GM18951 (cell line): ENCODE data around the gene CYP2J2.

Experiments
- POLR2A ChIP-seq: IDR thresholded peaks from 4 replicates; pipeline ENCODE4 v1.6.1; 2011; ENCODE audit warnings: mild to moderate bottlenecking; ENCODE audit not compliant: insufficient read length, insufficient read depth; ENCODE audit errors: extremely low read depth
- in situ Hi-C: fragments of 300-500 bp; cut with MboI; formaldehyde crosslinking; loops from one replicate; pipeline ENCODE4 v1.12.0; 2022; ENCODE audit warnings: low sequenced_read_pairs, mixed read lengths, inconsistent platforms; ENCODE audit not compliant: unreplicated experiment

Gene CYP2J2

GRCh38 chr1:59908084-59908483, 18.5 kb downstream of the CYP2J2 start:
- in situ Hi-C loops, result no loop called here
- TF ChIP-seq POLR2A, result no peak

- TF ChIP-seq POLR2A, result no peak
- in situ Hi-C loops, result no loop called here
Observed at GRCh38 chr1:59906931-59907330, 19.6 kb downstream of the CYP2J2 start.

- no peak for TF ChIP-seq POLR2A
- in situ Hi-C loops, result no loop called here
Observed at GRCh38 chr1:59903141-59903754, 23.3 kb downstream of the CYP2J2 start.

- in situ Hi-C loops, result no loop called here
Observed at GRCh38 chr1:59901770-59902388, 24.7 kb downstream of the CYP2J2 start.

GRCh38 chr1:59900640-59901039, 25.9 kb downstream of the CYP2J2 start:
- in situ Hi-C loops, result no loop called here
- no peak for TF ChIP-seq POLR2A

More at GRCh38 chr1:59901770-59902388, 24.7 kb downstream of the CYP2J2 start:
- no peak for TF ChIP-seq POLR2A

- in situ Hi-C loops, result loop anchor here (10.0 kb wide), 1 partner anchor 46 kb away; no protein-coding TSS in a partner anchor
- no peak for TF ChIP-seq POLR2A
Observed at GRCh38 chr1:59898927-59899326, 27.6 kb downstream of the CYP2J2 start.

GRCh38 chr1:59897165-59897564, 29.4 kb downstream of the CYP2J2 start:
- TF ChIP-seq POLR2A, result no peak
- in situ Hi-C loops, result loop anchor here (10.0 kb wide), 1 partner anchor 48 kb away; no protein-coding TSS in a partner anchor

GRCh38 chr1:59892841-59893811, 33.4 kb downstream of the CYP2J2 start:
- in situ Hi-C loops, result loop anchor here (10.0 kb wide), 1 partner anchor 52 kb away; no protein-coding TSS in a partner anchor

GRCh38 chr1:59885160-59885832, 41.3 kb downstream of the CYP2J2 start:
- in situ Hi-C loops, result no loop called here
- TF ChIP-seq POLR2A, result no peak

More at GRCh38 chr1:59892841-59893811, 33.4 kb downstream of the CYP2J2 start:
- TF ChIP-seq POLR2A, result no peak

- in situ Hi-C loops, result no loop called here
- TF ChIP-seq POLR2A, result no peak
Observed at GRCh38 chr1:59880735-59881134, 45.8 kb downstream of the CYP2J2 start.

- TF ChIP-seq POLR2A, result no peak
- in situ Hi-C loops, result no loop called here
Observed at GRCh38 chr1:59879996-59880505, 46.5 kb downstream of the CYP2J2 start.

- no peak for TF ChIP-seq POLR2A
- in situ Hi-C loops, result no loop called here
Observed at GRCh38 chr1:59879574-59879973, 47.0 kb downstream of the CYP2J2 start.
